Natural killer cell treated with Interleukin-12 subunit alpha and Interleukin-12 subunit beta and Interleukin-15 and Interleukin-18, amount 100 ng/mL, for 72 hours (primary cell): ENCODE measurements around the gene HIVEP2. TPM values are rescaled to one million over a fixed set of nuclear protein-coding genes. Genes with fewer than 3 reads are reported as not detected.

Experiments used
- ATAC-seq, 2 donors: fragments of 150-1000 bp; cut with Tn5 transposase in 1 of 2; sonication (Bioruptor Pico), chemical (Tn5 transposase) in 1 of 2; 2 replicates each; pipeline ENCODE4 v1.10.0; 2021
- DNase-seq: peaks from one replicate; pipeline ENCODE4 v3.0.0; 2022; ENCODE audit warnings: low spot score
- H3K27ac Mint-ChIP-seq, 2 donors: 1 replicate in 1 of 2; 2 replicates in 1 of 2; pipeline ENCODE4 v1.8.0; 2022; ENCODE audit warnings: mixed read lengths in 2 of 2, mild to moderate bottlenecking in 1 of 2, moderate library complexity in 1 of 2
- H3K27me3 Mint-ChIP-seq, 2 donors: 1 replicate in 1 of 2; 2 replicates in 1 of 2; pipeline ENCODE4 v1.8.0; 2022; ENCODE audit warnings: mixed read lengths in 2 of 2
- H3K36me3 Mint-ChIP-seq: one replicate; pipeline ENCODE4 v1.8.0; 2022; ENCODE audit warnings: mixed read lengths
- H3K4me1 Mint-ChIP-seq, 2 donors: 1 replicate in 1 of 2; 2 replicates in 1 of 2; pipeline ENCODE4 v1.8.0; 2022; ENCODE audit warnings: low read depth in 2 of 2, mixed read lengths in 2 of 2, mild to moderate bottlenecking in 1 of 2
- H3K4me3 Mint-ChIP-seq: one replicate; pipeline ENCODE4 v1.8.0; 2022; ENCODE audit warnings: mixed read lengths
- H3K9me3 Mint-ChIP-seq: 2 replicates; pipeline ENCODE4 v1.8.0; 2022; ENCODE audit warnings: mixed read lengths
- total RNA-seq, 2 donors: library from RNA; stranded (reverse); gene quantifications; one replicate each; pipeline ENCODE4 v1.2.3, GENCODE V29; 2022

HIVEP2 gene
- total RNA-seq, 2 donors from 2014 or later, result 45.7 to 58.1 TPM

GRCh38 chr6:142825760-142826159 lies 119.2 kb downstream of the HIVEP2 start:
- peaks cover 13% of the 10 kb centered on the region for H3K36me3 Mint-ChIP-seq
- ATAC-seq (no peak), DNase-seq (no peak)
- H3K9me3 Mint-ChIP-seq, result no peaks in the 10 kb centered on the region
- H3K4me1 Mint-ChIP-seq, result peaks cover 32 to 44% of the 10 kb centered on the region in 2 donors
- H3K27me3 Mint-ChIP-seq, result no peaks in the 10 kb centered on the region
- no peak overlapping the region for H3K27ac Mint-ChIP-seq
- H3K4me3 Mint-ChIP-seq, result no peak overlapping the region

GRCh38 chr6:142824426-142824825 lies 120.5 kb downstream of the HIVEP2 start:
- no peaks in the 10 kb centered on the region for H3K9me3 Mint-ChIP-seq
- no peak for ATAC-seq
- peak overlapping the region in 1 of 2 donors; percentile 49 for H3K27ac Mint-ChIP-seq
- no peak overlapping the region for H3K4me3 Mint-ChIP-seq
- no peaks in the 10 kb centered on the region for H3K27me3 Mint-ChIP-seq
- peaks cover 42 to 52% of the 10 kb centered on the region in 2 donors for H3K4me1 Mint-ChIP-seq
- no peak for DNase-seq
- H3K36me3 Mint-ChIP-seq, result peaks cover 13% of the 10 kb centered on the region

- peaks cover 46 to 53% of the 10 kb centered on the region in 2 donors for H3K4me1 Mint-ChIP-seq
- ATAC-seq, result no peak
- H3K27me3 Mint-ChIP-seq, result no peaks in the 10 kb centered on the region
- no peaks in the 10 kb centered on the region for H3K9me3 Mint-ChIP-seq
- H3K36me3 Mint-ChIP-seq, result peaks cover 6% of the 10 kb centered on the region
- peak overlapping the region; percentile 96 to 98 for H3K27ac Mint-ChIP-seq
- DNase-seq, result no peak
- H3K4me3 Mint-ChIP-seq, result peak overlapping the region; percentile 48
Measured at GRCh38 chr6:142823256-142823902, 121.6 kb downstream of the HIVEP2 start.

GRCh38 chr6:142822842-142823241 lies 122.1 kb downstream of the HIVEP2 start:
- Mint-ChIP-seq H3K9me3 (no peaks in the 10 kb centered on the region), H3K36me3 (peaks cover 6% of the 10 kb centered on the region), H3K4me1 (peaks cover 48 to 54% of the 10 kb centered on the region in 2 donors), H3K4me3 (peak overlapping the region; percentile 48), H3K27me3 (no peaks in the 10 kb centered on the region), H3K27ac (peak overlapping the region; percentile 96 to 98)
- ATAC-seq (no peak), DNase-seq (no peak)

- H3K9me3 Mint-ChIP-seq, result no peaks in the 10 kb centered on the region
- ATAC-seq, result peak; percentile 61 to 79
- peaks cover 9% of the 10 kb centered on the region for H3K36me3 Mint-ChIP-seq
- peak overlapping the region; percentile 48 for H3K4me3 Mint-ChIP-seq
- no peaks in the 10 kb centered on the region for H3K27me3 Mint-ChIP-seq
- no peak for DNase-seq
- peak overlapping the region; percentile 96 to 98 for H3K27ac Mint-ChIP-seq
- H3K4me1 Mint-ChIP-seq, result peaks cover 51 to 55% of the 10 kb centered on the region in 2 donors
Measured at GRCh38 chr6:142822383-142822782, 122.6 kb downstream of the HIVEP2 start.

- DNase-seq (no peak), ATAC-seq (no peak)
- peak overlapping the region; percentile 96 to 98 for H3K27ac Mint-ChIP-seq
- H3K27me3 Mint-ChIP-seq, result no peaks in the 10 kb centered on the region
- H3K4me3 Mint-ChIP-seq, result peak overlapping the region; percentile 27
- H3K9me3 Mint-ChIP-seq, result no peaks in the 10 kb centered on the region
- H3K36me3 Mint-ChIP-seq, result peaks cover 11% of the 10 kb centered on the region
- H3K4me1 Mint-ChIP-seq, result peaks cover 54 to 55% of the 10 kb centered on the region in 2 donors
Measured at GRCh38 chr6:142821860-142822259, 123.1 kb downstream of the HIVEP2 start.

GRCh38 chr6:142821164-142821716 lies 123.7 kb downstream of the HIVEP2 start:
- Mint-ChIP-seq H3K36me3 (peaks cover 11% of the 10 kb centered on the region), H3K4me3 (peak overlapping the region; percentile 93), H3K27me3 (no peaks in the 10 kb centered on the region), H3K9me3 (no peaks in the 10 kb centered on the region), H3K4me1 (peaks cover 60% of the 10 kb centered on the region in 2 donors), H3K27ac (peak overlapping the region; percentile 96 to 98)
- no peak for ATAC-seq
- DNase-seq, result no peak

GRCh38 chr6:142820338-142821051 lies 124.5 kb downstream of the HIVEP2 start:
- H3K4me1 Mint-ChIP-seq, result peaks cover 60% of the 10 kb centered on the region in 2 donors
- no peak for DNase-seq
- no peak for ATAC-seq
- H3K27ac Mint-ChIP-seq, result peak overlapping the region; percentile 96 to 98
- H3K4me3 Mint-ChIP-seq, result peak overlapping the region; percentile 93
- H3K36me3 Mint-ChIP-seq, result peaks cover 11% of the 10 kb centered on the region
- H3K9me3 Mint-ChIP-seq, result no peaks in the 10 kb centered on the region
- H3K27me3 Mint-ChIP-seq, result no peaks in the 10 kb centered on the region

- peak overlapping the region; percentile 93 for H3K4me3 Mint-ChIP-seq
- H3K36me3 Mint-ChIP-seq, result peaks cover 11% of the 10 kb centered on the region
- no peaks in the 10 kb centered on the region for H3K27me3 Mint-ChIP-seq
- peak overlapping the region; percentile 96 to 98 for H3K27ac Mint-ChIP-seq
- DNase-seq (no peak), ATAC-seq (peak; percentile 72 to 85)
- H3K4me1 Mint-ChIP-seq, result peaks cover 65% of the 10 kb centered on the region in 2 donors
- peaks cover 3% of the 10 kb centered on the region for H3K9me3 Mint-ChIP-seq
Measured at GRCh38 chr6:142819603-142820337, 125.2 kb downstream of the HIVEP2 start.

GRCh38 chr6:142816486-142816885 lies 128.5 kb downstream of the HIVEP2 start:
- peaks cover 6% of the 10 kb centered on the region for H3K36me3 Mint-ChIP-seq
- H3K4me1 Mint-ChIP-seq, result peaks cover 59 to 67% of the 10 kb centered on the region in 2 donors
- peak overlapping the region in 1 of 2 donors; percentile 80 for H3K27ac Mint-ChIP-seq
- no peak overlapping the region for H3K4me3 Mint-ChIP-seq
- H3K9me3 Mint-ChIP-seq, result peaks cover 3% of the 10 kb centered on the region
- ATAC-seq (no peak), DNase-seq (no peak)
- no peaks in the 10 kb centered on the region for H3K27me3 Mint-ChIP-seq

- no peak for ATAC-seq
- no peak overlapping the region for H3K4me3 Mint-ChIP-seq
- no peaks in the 10 kb centered on the region for H3K27me3 Mint-ChIP-seq
- H3K27ac Mint-ChIP-seq, result no peak overlapping the region
- no peak for DNase-seq
- H3K9me3 Mint-ChIP-seq, result peaks cover 3% of the 10 kb centered on the region
- peaks cover 60 to 70% of the 10 kb centered on the region in 2 donors for H3K4me1 Mint-ChIP-seq
- peaks cover 9% of the 10 kb centered on the region for H3K36me3 Mint-ChIP-seq
Measured at GRCh38 chr6:142816031-142816430, 128.9 kb downstream of the HIVEP2 start.

GRCh38 chr6:142811923-142812322 lies 133.1 kb downstream of the HIVEP2 start:
- H3K4me3 Mint-ChIP-seq, result no peak overlapping the region
- H3K4me1 Mint-ChIP-seq, result peaks cover 50 to 56% of the 10 kb centered on the region in 2 donors
- ATAC-seq (no peak), DNase-seq (no peak)
- H3K36me3 Mint-ChIP-seq, result peaks cover 12% of the 10 kb centered on the region
- H3K9me3 Mint-ChIP-seq, result peaks cover 3% of the 10 kb centered on the region
- no peaks in the 10 kb centered on the region for H3K27me3 Mint-ChIP-seq
- H3K27ac Mint-ChIP-seq, result peak overlapping the region; percentile 14 to 38

GRCh38 chr6:142810952-142811514 lies 133.9 kb downstream of the HIVEP2 start:
- Mint-ChIP-seq H3K36me3 (peaks cover 15% of the 10 kb centered on the region), H3K27ac (peak overlapping the region; percentile 14 to 38), H3K4me1 (peaks cover 48 to 54% of the 10 kb centered on the region in 2 donors), H3K27me3 (no peaks in the 10 kb centered on the region), H3K4me3 (peak overlapping the region; percentile 24), H3K9me3 (peaks cover 3% of the 10 kb centered on the region)
- peak; percentile 69 to 84 for ATAC-seq
- no peak for DNase-seq
